HepG2 (cell line): Measurements from ENCODE around the gene EPS8. TPM values are rescaled to one million over a fixed set of nuclear protein-coding genes. Genes with fewer than 3 reads are reported as not detected.

Experiments used
- ARID5B ChIP-seq: IDR thresholded peaks from 2 replicates; pipeline ENCODE4 v1.4.0; 2020; ENCODE audit warnings: mild to moderate bottlenecking, missing genetic modification reagents
- BRD4 ChIP-seq: sonication (generic); formaldehyde crosslinking; IDR thresholded peaks from 2 replicates; pipeline ENCODE4 v1.4.0; 2020; ENCODE audit warnings: missing genetic modification reagents
- HOXA9 ChIP-seq: sonication (generic); formaldehyde crosslinking; IDR thresholded peaks from 2 replicates; pipeline ENCODE4 v1.8.1; 2022; ENCODE audit warnings: missing genetic modification reagents, mild to moderate bottlenecking, moderate library complexity, borderline replicate concordance
- KLF15 ChIP-seq: sonication (generic); formaldehyde crosslinking; IDR thresholded peaks from 2 replicates; pipeline ENCODE4 v1.8.1; 2023; ENCODE audit warnings: borderline replicate concordance, mild to moderate bottlenecking, inconsistent platforms, missing genetic modification reagents, mixed read lengths
- MXD4 ChIP-seq: IDR thresholded peaks from 2 replicates; pipeline ENCODE4 v1.6.1; 2016; ENCODE audit warnings: mild to moderate bottlenecking, missing biosample characterization, missing genetic modification reagents
- MYNN ChIP-seq: sonication (generic); formaldehyde crosslinking; IDR thresholded peaks from 2 replicates; pipeline ENCODE4 v1.4.0; 2020; ENCODE audit warnings: mild to moderate bottlenecking, low read depth, missing genetic modification reagents
- POGK ChIP-seq: sonication (generic); formaldehyde crosslinking; conservative IDR thresholded peaks from 2 replicates; pipeline ENCODE4 v1.8.0; 2022; ENCODE audit warnings: mild to moderate bottlenecking, moderate library complexity, missing genetic modification reagents
- TRAFD1 ChIP-seq: sonication (generic); formaldehyde crosslinking; IDR thresholded peaks from 2 replicates; pipeline ENCODE4 v1.5.1; 2020; ENCODE audit warnings: missing genetic modification reagents, mild to moderate bottlenecking, borderline replicate concordance
- ZBTB46 ChIP-seq: sonication (generic); formaldehyde crosslinking; IDR thresholded peaks from 2 replicates; pipeline ENCODE4 v1.4.0; 2020; ENCODE audit warnings: mild to moderate bottlenecking, missing genetic modification reagents, borderline replicate concordance
- ZNF572 ChIP-seq: sonication (generic); formaldehyde crosslinking; IDR thresholded peaks from 2 replicates; pipeline ENCODE4 v1.5.1; 2020; ENCODE audit warnings: mild to moderate bottlenecking, missing genetic modification reagents
- polyA plus RNA-seq, 8 experiments: library from polyadenylated mRNA; depleted of rRNA in 3 of 8; stranded (reverse) in 7 of 8; unstranded in 1 of 8; fragments of >200 nt; fragmentation: Illumina TruSeq in 4 of 8; extraction: Trizol in 4 of 8; gene quantifications; 2 replicates each; pipeline versions ENCODE4 v1.2.1 to v1.2.3, GENCODE V29; 2011 to 2016; ENCODE audit warnings: low read depth in 4 of 8, missing spikeins in 1 of 8, mixed read lengths in 1 of 8; ENCODE audit not compliant: insufficient read depth in 1 of 8
- total RNA-seq, 5 experiments: library from RNA; depleted of rRNA; stranded (reverse); fragments of >200 nt; fragmentation: Illumina TruSeq; extraction: Trizol; gene quantifications; 2 replicates each; pipeline ENCODE4 v1.2.3, GENCODE V29; 2016; ENCODE audit warnings: low read depth in 1 of 5

EPS8 gene
- total and polyA plus RNA-seq, 2 of the 13 experiments (the other 11 are each of a cell fraction or from before 2014, with no cell fraction given), result 37.1 to 43.4 TPM

- TF ChIP-seq ZBTB46 (no peak), KLF15 (CRISPR knock-in tag) (no peak), TRAFD1 (CRISPR knock-in tag) (no peak), BRD4 (CRISPR knock-in tag) (no peak), MXD4 (CRISPR knock-in tag) (no peak), ARID5B (no peak), MYNN (CRISPR knock-in tag) (no peak), ZNF572 (CRISPR knock-in tag) (no peak), POGK (CRISPR knock-in tag) (no peak), HOXA9 (CRISPR knock-in tag) (no peak)
Measured at GRCh38 chr12:15677228-15677627, 112.0 kb downstream of the EPS8 start (continued).
